Measurements from ENCODE around the gene EDNRA.

Gene EDNRA

GRCh38 chr4:147525494-147526271 is 44.8 kb downstream of the EDNRA start:
- FAIRE-seq: no peak
- no peak for TF ChIP-seq CTCF (IDR thresholded peaks at IDR 0.05; ENCODE audit: insufficient read depth, missing control alignments)
- DNase-seq (ENCODE audit: insufficient read length, low spot score): no peak

- DNase-seq (ENCODE audit: insufficient read length, low spot score): no peak
- TF ChIP-seq CTCF (IDR thresholded peaks at IDR 0.05; ENCODE audit: insufficient read depth, missing control alignments): no peak
- FAIRE-seq: no peak
Observed at GRCh38 chr4:147526272-147526654, 45.4 kb downstream of the EDNRA start.

- no peak for TF ChIP-seq CTCF (IDR thresholded peaks at IDR 0.05; ENCODE audit: insufficient read depth, missing control alignments)
Observed at GRCh38 chr4:147528054-147528453, 47.2 kb downstream of the EDNRA start.

GRCh38 chr4:147530134-147530533 is 49.2 kb downstream of the EDNRA start:
- FAIRE-seq: no peak
- DNase-seq (ENCODE audit: insufficient read length, low spot score): no peak
- no peak for TF ChIP-seq CTCF (IDR thresholded peaks at IDR 0.05; ENCODE audit: insufficient read depth, missing control alignments)

More at GRCh38 chr4:147528054-147528453, 47.2 kb downstream of the EDNRA start:
- FAIRE-seq (no peak), DNase-seq (ENCODE audit: insufficient read length, low spot score) (no peak)

GRCh38 chr4:147530723-147531122 is 49.8 kb downstream of the EDNRA start:
- peak; percentile 35 for FAIRE-seq
- no peak for DNase-seq (ENCODE audit: insufficient read length, low spot score)

GRCh38 chr4:147532896-147533295 is 52.0 kb downstream of the EDNRA start:
- TF ChIP-seq CTCF (IDR thresholded peaks at IDR 0.05; ENCODE audit: insufficient read depth, missing control alignments): no peak
- DNase-seq (ENCODE audit: insufficient read length, low spot score) (no peak), FAIRE-seq (no peak)

More at GRCh38 chr4:147530723-147531122, 49.8 kb downstream of the EDNRA start:
- no peak for TF ChIP-seq CTCF (IDR thresholded peaks at IDR 0.05; ENCODE audit: insufficient read depth, missing control alignments)

GRCh38 chr4:147533331-147533730 is 52.4 kb downstream of the EDNRA start:
- no peak for TF ChIP-seq CTCF (IDR thresholded peaks at IDR 0.05; ENCODE audit: insufficient read depth, missing control alignments)
- FAIRE-seq (peak; percentile 72), DNase-seq (ENCODE audit: insufficient read length, low spot score) (no peak)
